Epithelial cell of esophagus (primary cell): ENCODE data around the gene PAK5.

ENCODE experiments used
- DNase-seq: peaks from one replicate; pipeline ENCODE4 v3.0.0; 2010; ENCODE audit warnings: low read depth
- H3K4me3 ChIP-seq: 2 replicates; pipeline ENCODE4 v1.5.1; 2011; ENCODE audit warnings: mild to moderate bottlenecking, low read length, control low read depth
- CTCF ChIP-seq: IDR thresholded peaks from 2 replicates; pipeline ENCODE4 v1.5.1; 2011; ENCODE audit warnings: low read depth, mild to moderate bottlenecking, low read length, control low read depth, inconsistent platforms; ENCODE audit not compliant: insufficient read depth; ENCODE audit errors: missing control alignments

PAK5 gene

GRCh38 chr20:9741996-9742395 lies 96.9 kb downstream of the PAK5 start:
- DNase-seq = no peak
- no peak for TF ChIP-seq CTCF
- H3K4me3 ChIP-seq = no peak overlapping the region

- no peak overlapping the region for H3K4me3 ChIP-seq
- no peak for DNase-seq
- TF ChIP-seq CTCF = no peak
These were observed 98.4 kb downstream of the PAK5 start for GRCh38 chr20:9740486-9740885.

GRCh38 chr20:9739991-9740390 lies 98.9 kb downstream of the PAK5 start:
- no peak overlapping the region for H3K4me3 ChIP-seq
- DNase-seq = no peak
- no peak for TF ChIP-seq CTCF

- no peak overlapping the region for H3K4me3 ChIP-seq
- no peak for TF ChIP-seq CTCF
- DNase-seq = no peak
These were observed 102.5 kb downstream of the PAK5 start for GRCh38 chr20:9736373-9736772.

- no peak overlapping the region for H3K4me3 ChIP-seq
- no peak for DNase-seq
- no peak for TF ChIP-seq CTCF
These were observed 115.2 kb downstream of the PAK5 start for GRCh38 chr20:9723501-9724202.

GRCh38 chr20:9711872-9712271 lies 127.0 kb downstream of the PAK5 start:
- DNase-seq = no peak
- no peak overlapping the region for H3K4me3 ChIP-seq
- no peak for TF ChIP-seq CTCF

- no peak overlapping the region for H3K4me3 ChIP-seq
- TF ChIP-seq CTCF = no peak
- no peak for DNase-seq
These were observed 128.2 kb downstream of the PAK5 start for GRCh38 chr20:9710685-9711084.
